K562 (cell line): ENCODE results near the gene PPM1N. TPM values are rescaled to one million over a fixed set of nuclear protein-coding genes. Genes with fewer than 3 reads are reported as not detected.

Experiments
- ATAC-seq: fragments of 200-7000 bp; cut with Tn5 transposase; 3 replicates; pipeline ENCODE4 v1.9.1; 2020; ENCODE audit warnings: moderate library complexity
- BruUV-seq: library from RNA; stranded (reverse); fragments of 400-500 nt; replicated peaks from 2 replicates; lab custom pipeline; 2021; lab: Mats Ljungman, UMichigan
- CTCF ChIA-PET: fragments of 300-600 bp; formaldehyde crosslinking; extraction: SDS; loops from one replicate; lab custom pipeline; 2021; ENCODE audit warnings: low intra/inter-chr PET ratio; lab: Yijun Ruan, JAX
- POLR2A ChIA-PET: fragments of 300-600, 350-650 bp; sonication (Branson Sonifier 250); formaldehyde crosslinking; extraction: SDS; loops from one replicate; lab custom pipeline; 2021; ENCODE audit warnings: antibody characterized with exemption, inconsistent platforms; lab: Yijun Ruan, JAX
- DNase-seq, 4 experiments: peaks; one replicate each; pipeline versions ENCODE4 v3.0.0 to v3.0.0-alpha.2; 2011 to 2018; ENCODE audit warnings: low spot score in 3 of 4, mixed read lengths in 3 of 4; ENCODE audit errors: extremely low read depth in 1 of 4
- FAIRE-seq: peaks from 2 replicates; lab custom pipeline; 2011; peaks lifted over from hg19 to GRCh38; lab: Jason Lieb, UNC
- H2AFZ ChIP-seq: 2 replicates; pipeline ENCODE4 v1.6.0; 2011; ENCODE audit warnings: low read depth, low read length, control low read depth, inconsistent platforms
- H3K27ac ChIP-seq: fragments of 200-600 bp; 3 replicates; pipeline ENCODE4 v1.8.0; 2011; ENCODE audit warnings: low read depth, mild to moderate bottlenecking, control low read depth, inconsistent platforms, low read length, moderate library complexity, mixed read lengths; ENCODE audit errors: extremely low read depth
- H3K27me3 ChIP-seq, 2 experiments: fragments of 300-600 bp in 1 of 2; 2 replicates in 1 of 2; 3 replicates in 1 of 2; pipeline versions ENCODE4 v1.6.0 to v1.8.0; 2011; ENCODE audit warnings: inconsistent platforms in 2 of 2, low read length in 2 of 2, mild to moderate bottlenecking in 1 of 2, mixed read lengths in 1 of 2, moderate library complexity in 1 of 2; ENCODE audit not compliant: control insufficient read depth in 2 of 2, insufficient read depth in 2 of 2
- H3K36me3 ChIP-seq: fragments of 300-600 bp; 3 replicates; pipeline ENCODE4 v1.8.0; 2011; ENCODE audit warnings: mild to moderate bottlenecking, low read length, inconsistent platforms; ENCODE audit not compliant: control insufficient read depth, insufficient read depth
- H3K4me1 ChIP-seq, 2 experiments: fragments of 200-600 bp in 1 of 2; replicated peaks in 1 of 2; 2 replicates in 1 of 2; 3 replicates in 1 of 2; pipeline versions ENCODE4 v1.5.1 to v1.8.0; 2011; ENCODE audit warnings: inconsistent platforms in 2 of 2, low read length in 2 of 2, mild to moderate bottlenecking in 1 of 2, mixed read lengths in 1 of 2, moderate library complexity in 1 of 2; ENCODE audit not compliant: control insufficient read depth in 2 of 2, insufficient read depth in 2 of 2
- H3K4me2 ChIP-seq: 2 replicates; pipeline ENCODE4 v1.6.1; 2011; ENCODE audit warnings: low read length, control low read depth, inconsistent platforms, mixed read lengths; ENCODE audit not compliant: insufficient read depth
- H3K4me3 ChIP-seq: fragments of 200-600 bp; sonication (generic), shearing (Covaris generic); 2 replicates; pipeline ENCODE4 v1.5.1; 2016; ENCODE audit warnings: control low read depth, inconsistent platforms
- H3K79me2 ChIP-seq: fragments of 200-600 bp; 3 replicates; pipeline ENCODE4 v1.8.0; 2011; ENCODE audit warnings: low read length, inconsistent platforms; ENCODE audit not compliant: control insufficient read depth, insufficient read depth
- H3K9ac ChIP-seq, 2 experiments: 2 replicates each; pipeline versions ENCODE4 v1.6.0 to v1.6.1; 2011; ENCODE audit warnings: low read depth in 2 of 2, low read length in 2 of 2, control low read depth in 1 of 2, inconsistent platforms in 1 of 2, mild to moderate bottlenecking in 1 of 2, mixed read lengths in 1 of 2; ENCODE audit not compliant: insufficient read depth in 1 of 2
- H3K9me1 ChIP-seq: one replicate; pipeline ENCODE4 v1.6.0; 2011; ENCODE audit warnings: inconsistent platforms, mild to moderate bottlenecking, low read length, moderate library complexity; ENCODE audit not compliant: control insufficient read depth, insufficient read depth
- H3K9me3 ChIP-seq: replicated peaks from 2 replicates; pipeline ENCODE4 v1.5.1; 2011; ENCODE audit warnings: low read depth, low read length, inconsistent platforms; ENCODE audit not compliant: control insufficient read depth, insufficient read depth
- H4K20me1 ChIP-seq: replicated peaks from 2 replicates; pipeline ENCODE4 v1.6.1; 2011; ENCODE audit warnings: low read length, inconsistent platforms, mixed read lengths; ENCODE audit not compliant: control insufficient read depth, insufficient read depth
- PHTF2 ChIP-seq: fragments of 250-450 bp; sonication (Bioruptor Pico); IDR thresholded peaks from 2 replicates; pipeline ENCODE4 v1.5.0; 2021; ENCODE audit warnings: mild to moderate bottlenecking
- POLR2G ChIP-seq: fragments of 200-400 bp; formaldehyde crosslinking; IDR thresholded peaks from 2 replicates; pipeline ENCODE4 v1.6.1; 2017; ENCODE audit warnings: low read depth, mild to moderate bottlenecking, antibody characterized with exemption, low read length, moderate library complexity
- PPARD ChIP-seq: fragments of 250-450 bp; sonication (Bioruptor Pico); IDR thresholded peaks from 2 replicates; pipeline ENCODE4 v1.8.0; 2022; ENCODE audit warnings: inconsistent platforms, mild to moderate bottlenecking, moderate library complexity
- RBFOX2 ChIP-seq: fragments of 200-400 bp; formaldehyde crosslinking; IDR thresholded peaks from 2 replicates; pipeline ENCODE4 v1.6.1; 2017; ENCODE audit warnings: low read depth, mild to moderate bottlenecking, low read length, moderate library complexity
- SIN3A ChIP-seq, 2 experiments: fragments of 150-350 bp in 1 of 2; IDR thresholded peaks; 2 replicates each; pipeline ENCODE4 v1.6.1; 2011 to 2016; ENCODE audit warnings: borderline replicate concordance in 2 of 2, low read depth in 2 of 2, low read length in 2 of 2, mild to moderate bottlenecking in 2 of 2, moderate library complexity in 2 of 2; ENCODE audit not compliant: control insufficient read depth in 1 of 2
- USF1 ChIP-seq: sonication (generic); formaldehyde crosslinking; IDR thresholded peaks from 2 replicates; pipeline ENCODE4 v1.9.0; 2022; ENCODE audit warnings: mild to moderate bottlenecking, missing genetic modification reagents
- ZHX1 ChIP-seq: fragments of 150-350 bp; conservative IDR thresholded peaks from 2 replicates; pipeline ENCODE4 v1.6.1; 2014; ENCODE audit warnings: low read length
- ZNF384 ChIP-seq: IDR thresholded peaks from 2 replicates; pipeline ENCODE4 v1.6.1; 2012; ENCODE audit warnings: low read depth, low read length, improper control_type of control experiment
- ZNF57 ChIP-seq: fragments of 450-650 bp; formaldehyde crosslinking; IDR thresholded peaks from 2 replicates; pipeline ENCODE4 v1.4.0; 2020; ENCODE audit warnings: mild to moderate bottlenecking, moderate library complexity
- ZNF707 ChIP-seq: fragments of 250-450 bp; sonication (Bioruptor Pico); conservative IDR thresholded peaks from 2 replicates; pipeline ENCODE4 v1.8.0; 2022; ENCODE audit warnings: inconsistent platforms, mild to moderate bottlenecking, moderate library complexity
- WGBS: fragments of 100-300 bp; shearing (Covaris generic); methylation state at CpG from one replicate; pipeline ENCODE4 v1.1.6; 2016; ENCODE audit warnings: low coverage, mixed read lengths; ENCODE audit not compliant: insufficient coverage; ENCODE audit errors: missing lambda C conversion rate; 5-methylcytosine and 5-hydroxymethylcytosine counted together
- in situ Hi-C: fragments of 300-500 bp; cut with MboI; formaldehyde crosslinking; loops from 4 replicates; pipeline ENCODE4 v1.15.0; 2018; ENCODE audit warnings: inconsistent platforms, mixed read lengths
- intact Hi-C: fragments of 100-400 bp; cut with micrococcal nuclease; formaldehyde crosslinking; loops from 2 replicates; pipeline ENCODE4 v1.14.2; 2022
- polyA plus RNA-seq, 8 experiments: library from polyadenylated mRNA; depleted of rRNA in 4 of 8; stranded (reverse) in 5 of 8; unstranded in 3 of 8; fragments of >200 nt; fragmentation: Nextera tagmentation in 2 of 8; fragmentation: Illumina TruSeq in 1 of 8; extraction: Ambion mirVana in 2 of 8; extraction: Trizol in 1 of 8; gene quantifications; 2 replicates each; pipeline versions ENCODE4 v1.2.1 to v1.2.3, GENCODE V29; 2011 to 2014; ENCODE audit warnings: inconsistent platforms in 1 of 8, missing spikeins in 1 of 8
- total RNA-seq, 7 experiments: library from RNA; depleted of rRNA in 6 of 7; stranded (reverse); fragments of >200 nt in 6 of 7; fragmentation: Illumina TruSeq in 2 of 7; extraction: Trizol in 2 of 7; gene quantifications; 2 replicates each; pipeline versions ENCODE4 v1.2.1 to v1.2.3, GENCODE V29; 2011 to 2021; ENCODE audit warnings: low replicate concordance in 1 of 7

Gene PPM1N
- total and polyA plus RNA-seq, 9 of the 15 experiments (the other 6 are each of a cell fraction or from before 2014, with no cell fraction given) = 4.5 to 15.6 (median 8.7) TPM

- Histone ChIP-seq H3K4me1 (peaks cover 39 to 41% of the 10 kb centered on the region in 2 experiments), H2AFZ (no peak overlapping the region), H3K27ac (peak overlapping the region; percentile 73), H3K9ac (peak overlapping the region; percentile 29 to 84; a peak in 3 of 4 replicates), H3K9me1 (no peaks in the 10 kb centered on the region), H3K9me3 (no peaks in the 10 kb centered on the region), H3K79me2 (peaks cover 64% of the 10 kb centered on the region), H3K36me3 (peaks cover 90% of the 10 kb centered on the region), H3K4me2 (peak overlapping the region; percentile 23; the same call in 1 of the 2 replicates), H3K4me3 (no peak overlapping the region), H4K20me1 (peaks cover 5% of the 10 kb centered on the region), H3K27me3 (no peaks in the 10 kb centered on the region)
- no TSS peak for BruUV-seq
- no peak for TF ChIP-seq ZNF707 (CRISPR knock-in tag)
- 0 out of 2 replicates have a peak, but pooled peaks have one; percentile 38 for TF ChIP-seq ZHX1
- TF ChIP-seq POLR2G = peak; percentile 52; the same call in 1 of the 2 replicates
- no peak for TF ChIP-seq SIN3A (IDR thresholded peaks at IDR 0.05; ENCODE audit: borderline replicate concordance in 2 of 2, control insufficient read depth in 1 of 2, low read depth in 2 of 2, low read length in 2 of 2)
- no peak for TF ChIP-seq PHTF2 (CRISPR knock-in tag)
- TF ChIP-seq ZNF384 = no peak
- TF ChIP-seq RBFOX2 = peak; percentile 54; the same call in 1 of the 2 replicates
- TF ChIP-seq PPARD (CRISPR knock-in tag) = no peak
- no peak for TF ChIP-seq ZNF57 (CRISPR knock-in tag)
- TF ChIP-seq USF1 = peak; percentile 47; the same call in 1 of the 2 replicates
- FAIRE-seq (no peak), DNase-seq (peak in 2 of 4 experiments; percentile 15), ATAC-seq (no peak; the same call in 2 of the 3 replicates)
- in situ Hi-C loops (no loop called here), intact Hi-C loops (no loop called here)
- CTCF ChIA-PET = no interaction called here
- POLR2A ChIA-PET = interaction anchor here (0.6 to 1.6 kb wide), 9 partner anchors 8 to 201 kb away, joined by 3 to 8 read pairs (median 3); no protein-coding TSS in a partner anchor
- 77% methylated on average over 9 of the region's 9 CpGs for WGBS
These were observed 17.7 kb downstream of the PPM1N start for GRCh38 chr19:45515807-45516401.
